Inferior parietal cortex (tissue), 1 donor: Measurements from ENCODE around the gene SELENON.

Experiments
- DNase-seq: peaks from one replicate; pipeline ENCODE4 v3.0.0-alpha.2; 2016; ENCODE audit errors: extremely low spot score

The SELENON gene

GRCh38 chr1:25863486-25864262 lies 63.7 kb downstream of the SELENON start:
- no peak for DNase-seq

DNA sequence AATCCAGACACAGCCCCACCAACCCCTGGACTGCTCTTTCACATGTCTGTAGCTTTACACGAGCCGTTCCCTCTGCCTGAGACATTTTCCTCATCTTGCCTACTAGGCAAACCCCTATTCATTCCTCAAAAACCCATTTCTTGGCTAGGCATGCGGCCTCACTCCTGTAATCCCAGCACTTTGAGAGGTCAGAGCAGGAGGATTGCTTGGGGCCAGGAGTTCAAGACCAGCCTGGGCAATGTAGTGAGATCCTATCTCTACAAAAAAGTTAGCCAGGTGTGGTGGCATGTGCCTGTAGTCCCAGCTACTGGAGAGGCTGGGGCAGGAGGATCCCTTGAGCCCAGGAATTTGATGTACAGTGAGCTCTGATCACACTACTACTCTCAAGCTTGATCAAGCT lies 64.4 kb downstream of the SELENON start:
- no peak for DNase-seq

DNA sequence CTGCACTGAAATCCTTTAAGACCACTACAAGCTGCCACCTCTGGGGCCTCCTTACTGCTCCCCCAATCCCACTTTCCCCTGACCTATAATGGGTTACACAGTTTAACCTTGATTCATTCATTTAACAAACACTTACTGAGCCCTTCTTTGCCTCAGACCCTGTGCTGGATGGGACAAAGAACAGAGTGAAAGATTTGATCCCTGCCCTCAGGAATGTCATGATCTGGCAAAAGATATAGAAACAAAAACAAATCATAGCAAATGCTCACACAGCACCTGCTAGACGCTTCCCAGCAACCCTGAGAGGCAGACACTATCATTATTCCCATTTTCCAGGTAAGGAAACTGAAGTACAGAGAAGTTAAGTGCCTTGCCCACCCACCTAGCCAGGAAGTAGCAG lies 66.3 kb downstream of the SELENON start:
- DNase-seq: no peak

- DNase-seq: no peak
Measured at GRCh38 chr1:25867210-25867991, 67.4 kb downstream of the SELENON start.
